K562 (cell line): Measurements from ENCODE around the gene HYAL4.

ENCODE experiments used
- AFF1 ChIP-seq, 2 experiments: fragments of 450-650 bp; IDR thresholded peaks; 2 replicates each; pipeline ENCODE4 v1.6.1; 2018; ENCODE audit warnings: mild to moderate bottlenecking in 2 of 2, low read depth in 1 of 2; ENCODE audit not compliant: partially characterized antibody in 2 of 2
- BHLHE40 ChIP-seq: IDR thresholded peaks from 2 replicates; pipeline ENCODE4 v1.6.1; 2011; ENCODE audit warnings: low read length, improper control_type of control experiment
- RAD51 ChIP-seq: fragments of 450-650 bp; IDR thresholded peaks from 2 replicates; pipeline ENCODE4 v1.7.1; 2016; ENCODE audit warnings: low read depth, mild to moderate bottlenecking, borderline replicate concordance

- TF ChIP-seq BHLHE40 (no peak), RAD51 (no peak), AFF1 (IDR thresholded peaks at IDR 0.05; ENCODE audit: low read depth in 1 of 2, partially characterized antibody in 2 of 2) (no peak)
These were observed 22.3 kb downstream of the HYAL4 start for GRCh38 chr7:123867225-123867624.
